Measurements from ENCODE around the gene TBC1D22A.
"Not testable (repeated sequence)": the region's sequence is repeated elsewhere in the genome, so short reads cannot be mapped to it uniquely, and the experiment has no call there.

Gene TBC1D22A

GRCh38 chr22:47133061-47133969 lies 370.9 kb downstream of the TBC1D22A start:
- DNase-seq, result no peak

- DNase-seq, result no peak
Observed at GRCh38 chr22:47134222-47134621, 371.8 kb downstream of the TBC1D22A start.

- DNase-seq, result no peak
Observed at GRCh38 chr22:47135338-47135737, 372.9 kb downstream of the TBC1D22A start.

GRCh38 chr22:47136050-47136449 lies 373.6 kb downstream of the TBC1D22A start:
- no peak for DNase-seq

GRCh38 chr22:47136671-47137070 lies 374.2 kb downstream of the TBC1D22A start:
- no peak for DNase-seq

- DNase-seq, result no peak
Observed at GRCh38 chr22:47139013-47139789, 376.8 kb downstream of the TBC1D22A start.

- DNase-seq, result no peak
Observed at GRCh38 chr22:47139790-47140119, 377.3 kb downstream of the TBC1D22A start.

GRCh38 chr22:47140975-47141374 lies 378.5 kb downstream of the TBC1D22A start:
- DNase-seq, result not testable (repeated sequence)

GRCh38 chr22:47142427-47143046 lies 380.1 kb downstream of the TBC1D22A start:
- no peak for DNase-seq

GRCh38 chr22:47143249-47143938 lies 380.9 kb downstream of the TBC1D22A start:
- no peak for DNase-seq

- DNase-seq, result no peak
Observed at GRCh38 chr22:47144076-47144765, 381.8 kb downstream of the TBC1D22A start.

GRCh38 chr22:47144791-47145425 lies 382.5 kb downstream of the TBC1D22A start:
- DNase-seq, result no peak

- no peak for DNase-seq
Observed at GRCh38 chr22:47145883-47146282, 383.4 kb downstream of the TBC1D22A start.

GRCh38 chr22:47146391-47146790 lies 383.9 kb downstream of the TBC1D22A start:
- DNase-seq, result no peak

- no peak for DNase-seq
Observed at GRCh38 chr22:47146941-47147340, 384.5 kb downstream of the TBC1D22A start.

- DNase-seq, result no peak
Observed at GRCh38 chr22:47147572-47147971, 385.1 kb downstream of the TBC1D22A start.

GRCh38 chr22:47148510-47148909 lies 386.1 kb downstream of the TBC1D22A start:
- no peak for DNase-seq

- no peak for DNase-seq
Observed at GRCh38 chr22:47148956-47149728, 386.7 kb downstream of the TBC1D22A start.

GRCh38 chr22:47149976-47150375 lies 387.5 kb downstream of the TBC1D22A start:
- no peak for DNase-seq

- DNase-seq, result no peak
Observed at GRCh38 chr22:47150426-47150825, 388.0 kb downstream of the TBC1D22A start.

GRCh38 chr22:47151064-47151463 lies 388.6 kb downstream of the TBC1D22A start:
- DNase-seq, result no peak

Measured in NCI-H2081 (cell line).